GM10266 (cell line): Measurements from ENCODE around the gene KRT31.
"Not testable (repeated sequence)": the region's sequence is repeated elsewhere in the genome, so short reads cannot be mapped to it uniquely, and the experiment has no call there.

Source experiments
- DNase-seq: peaks from one replicate; pipeline ENCODE4 v3.0.0; 2012; ENCODE audit errors: extremely low spot score
- CTCF ChIP-seq: IDR thresholded peaks from 2 replicates; pipeline ENCODE4 v1.5.1; 2012; ENCODE audit warnings: mild to moderate bottlenecking, low read depth; ENCODE audit not compliant: control insufficient read depth, insufficient read depth; ENCODE audit errors: missing control alignments

KRT31 gene

DNA sequence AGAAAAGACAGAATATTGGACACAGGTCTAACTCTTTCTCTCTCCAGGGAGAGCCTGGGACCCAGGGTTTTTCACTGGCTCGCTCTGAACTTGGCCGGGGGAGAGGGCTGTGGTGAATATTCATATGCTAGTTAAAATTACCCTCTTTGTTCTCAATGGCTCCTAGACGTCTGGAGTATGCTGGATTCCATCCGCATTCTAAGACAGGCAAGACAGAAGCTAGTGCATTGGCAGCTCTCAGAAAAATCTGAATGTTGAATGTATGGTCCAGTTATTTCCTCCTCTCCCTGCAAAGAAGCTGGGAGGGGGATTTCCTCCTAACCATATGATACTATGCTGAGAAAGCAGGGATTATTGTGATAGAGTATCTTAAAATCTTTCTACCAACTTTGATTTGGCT, 9.7 kb downstream of the KRT31 start:
- no peak for TF ChIP-seq CTCF
- no peak for DNase-seq

- DNase-seq: no peak
- TF ChIP-seq CTCF: no peak
Observed at GRCh38 chr17:41386227-41386626, 11.2 kb downstream of the KRT31 start.

GRCh38 chr17:41383690-41384089, 13.7 kb downstream of the KRT31 start:
- TF ChIP-seq CTCF: no peak
- no peak for DNase-seq

DNA sequence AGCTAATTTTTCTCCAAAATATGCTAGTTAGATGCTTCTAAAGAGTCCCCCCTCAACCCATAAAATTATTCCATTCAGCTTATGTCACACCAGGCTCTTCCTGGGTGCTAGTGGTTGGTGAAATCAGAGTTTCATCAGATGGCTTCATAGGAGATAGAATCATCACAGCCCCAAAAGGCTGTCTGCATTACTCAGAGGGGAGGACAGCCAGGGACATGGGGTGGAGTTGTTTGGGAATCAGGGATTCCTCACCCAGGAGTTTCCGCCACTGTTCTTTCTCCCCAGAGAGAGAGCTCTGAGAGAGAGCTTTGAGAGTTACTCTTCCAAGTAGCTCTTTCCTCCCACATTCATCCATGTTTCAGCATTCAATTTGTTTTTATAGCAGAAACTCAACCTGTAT, 15.0 kb downstream of the KRT31 start:
- DNase-seq: no peak
- no peak for TF ChIP-seq CTCF

DNA sequence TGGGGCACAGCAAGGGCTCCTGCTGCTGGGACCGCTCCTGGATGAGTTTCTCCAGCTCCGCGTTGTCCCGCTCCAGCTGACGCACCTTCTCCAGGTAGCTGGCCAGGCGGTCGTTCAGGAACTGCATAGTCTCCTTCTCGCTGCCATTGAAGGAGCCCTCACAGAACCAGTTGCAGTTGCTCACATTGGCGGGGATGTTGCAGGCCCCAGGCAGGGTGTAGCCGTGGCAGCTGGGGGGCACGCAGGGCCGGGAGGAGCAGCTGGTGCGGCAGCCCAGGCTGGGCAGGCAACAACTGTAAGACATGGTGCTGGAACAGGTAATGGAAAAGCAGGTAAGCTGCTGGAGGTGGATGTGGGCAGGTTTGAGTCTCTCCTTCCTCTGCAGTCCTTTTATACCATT, 15.5 kb downstream of the KRT31 start, which contains the start of gene KRT34:
Gene KRT34 (minus strand): TSS at position 364 of the 400 bp plus-strand sequence. CDS start 60 bp downstream, at position 304.
- not testable (repeated sequence) for DNase-seq

- not testable (repeated sequence) for DNase-seq
Observed at GRCh38 chr17:41380091-41380490, 17.3 kb downstream of the KRT31 start.

GRCh38 chr17:41377546-41377945, 19.9 kb downstream of the KRT31 start:
- TF ChIP-seq CTCF: no peak
- DNase-seq: no peak

GRCh38 chr17:41369713-41370112, 27.7 kb downstream of the KRT31 start, which contains the start of gene KRT33B:
KRT33B (minus strand) TSS chr17:41369813; CDS start chr17:41369750, 63 bp downstream.
- DNase-seq: no peak

More at GRCh38 chr17:41369713-41370112, 27.7 kb downstream of the KRT31 start, which contains the start of gene KRT33B:
- no peak for TF ChIP-seq CTCF
